Measurements from ENCODE around the gene MTREX.

DNA sequence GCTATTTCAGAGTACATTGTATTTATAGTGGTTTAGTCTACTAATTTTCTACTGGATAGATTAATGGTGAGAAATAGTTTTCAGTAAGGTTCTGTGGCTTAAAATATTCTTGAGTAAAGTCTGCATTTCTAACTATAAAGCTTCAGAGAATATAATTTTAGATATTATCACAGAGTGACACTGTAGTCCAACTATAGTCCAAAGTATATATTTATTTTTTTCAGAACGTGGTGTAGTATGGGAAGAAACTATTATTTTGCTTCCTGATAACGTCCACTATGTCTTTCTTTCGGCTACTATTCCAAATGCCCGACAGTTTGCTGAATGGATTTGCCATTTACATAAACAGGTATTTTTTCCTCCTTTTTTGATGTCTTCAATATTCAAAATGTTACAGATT, 35.3 kb downstream of the MTREX start:
- TF ChIP-seq, protein P1, sequence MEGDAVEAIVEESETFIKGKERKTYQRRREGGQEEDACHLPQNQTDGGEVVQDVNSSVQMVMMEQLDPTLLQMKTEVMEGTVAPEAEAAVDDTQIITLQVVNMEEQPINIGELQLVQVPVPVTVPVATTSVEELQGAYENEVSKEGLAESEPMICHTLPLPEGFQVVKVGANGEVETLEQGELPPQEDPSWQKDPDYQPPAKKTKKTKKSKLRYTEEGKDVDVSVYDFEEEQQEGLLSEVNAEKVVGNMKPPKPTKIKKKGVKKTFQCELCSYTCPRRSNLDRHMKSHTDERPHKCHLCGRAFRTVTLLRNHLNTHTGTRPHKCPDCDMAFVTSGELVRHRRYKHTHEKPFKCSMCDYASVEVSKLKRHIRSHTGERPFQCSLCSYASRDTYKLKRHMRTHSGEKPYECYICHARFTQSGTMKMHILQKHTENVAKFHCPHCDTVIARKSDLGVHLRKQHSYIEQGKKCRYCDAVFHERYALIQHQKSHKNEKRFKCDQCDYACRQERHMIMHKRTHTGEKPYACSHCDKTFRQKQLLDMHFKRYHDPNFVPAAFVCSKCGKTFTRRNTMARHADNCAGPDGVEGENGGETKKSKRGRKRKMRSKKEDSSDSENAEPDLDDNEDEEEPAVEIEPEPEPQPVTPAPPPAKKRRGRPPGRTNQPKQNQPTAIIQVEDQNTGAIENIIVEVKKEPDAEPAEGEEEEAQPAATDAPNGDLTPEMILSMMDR (IDR thresholded peaks at IDR 0.05) = no peak
- no peak for TF ChIP-seq EP300 (IDR thresholded peaks at IDR 0.05)
- no peak for TF ChIP-seq HOXA7 (CRISPR knock-in tag; IDR thresholded peaks at IDR 0.05)
